Measurements from ENCODE around the gene NPDC1.
A peak's percentile ranks its signal among the peaks of the same experiment; 100 is the strongest.

NPDC1 gene

GRCh38 chr9:137023157-137023556 lies 22.8 kb downstream of the NPDC1 start:
- DNase-seq = no peak

- DNase-seq = no peak
These were observed 23.3 kb downstream of the NPDC1 start for GRCh38 chr9:137022662-137023008.

- DNase-seq = peak; percentile 71
These were observed 23.9 kb downstream of the NPDC1 start for GRCh38 chr9:137021979-137022661.

GRCh38 chr9:137021568-137021978 lies 24.4 kb downstream of the NPDC1 start:
- no peak for DNase-seq

- no peak for DNase-seq
These were observed 25.0 kb downstream of the NPDC1 start for GRCh38 chr9:137020771-137021567.

- no peak for DNase-seq
These were observed 25.9 kb downstream of the NPDC1 start for GRCh38 chr9:137019891-137020683.

- no peak for DNase-seq
These were observed 27.0 kb downstream of the NPDC1 start for GRCh38 chr9:137018761-137019559.

- no peak for DNase-seq
These were observed 28.0 kb downstream of the NPDC1 start for GRCh38 chr9:137017791-137018497.

GRCh38 chr9:137017071-137017470 lies 28.9 kb downstream of the NPDC1 start:
- no peak for DNase-seq

- no peak for DNase-seq
These were observed 29.5 kb downstream of the NPDC1 start for GRCh38 chr9:137016436-137016835.

GRCh38 chr9:137015976-137016375 lies 30.0 kb downstream of the NPDC1 start:
- DNase-seq = no peak

GRCh38 chr9:137015540-137015930 lies 30.4 kb downstream of the NPDC1 start:
- DNase-seq = no peak

- no peak for DNase-seq
These were observed 31.0 kb downstream of the NPDC1 start for GRCh38 chr9:137014776-137015539.

GRCh38 chr9:137014166-137014565 lies 31.8 kb downstream of the NPDC1 start:
- DNase-seq = no peak

- DNase-seq = no peak
These were observed 32.4 kb downstream of the NPDC1 start for GRCh38 chr9:137013571-137013940.

GRCh38 chr9:137012694-137013570 lies 33.0 kb downstream of the NPDC1 start:
- no peak for DNase-seq

GRCh38 chr9:137011907-137012675 lies 33.9 kb downstream of the NPDC1 start:
- no peak for DNase-seq

- DNase-seq = no peak
These were observed 34.8 kb downstream of the NPDC1 start for GRCh38 chr9:137011156-137011555.

GRCh38 chr9:137009938-137010732 lies 35.8 kb downstream of the NPDC1 start:
- DNase-seq = no peak

Data from HCEC 1CT (cell line).